SK-N-MC (cell line): Measurements from ENCODE around the gene PODXL2.

Experiments
- EZH2 ChIP-seq: fragments of 200-600 bp; sonication (generic); IDR thresholded peaks from one replicate; pipeline ENCODE4 v1.6.1; 2017; ENCODE audit warnings: antibody characterized with exemption
- FOXP2 ChIP-seq: optimal IDR thresholded peaks from 2 replicates; pipeline ENCODE3; 2011; ENCODE audit warnings: mild to moderate bottlenecking, moderate library complexity; ENCODE audit not compliant: insufficient read depth; ENCODE audit errors: extremely low read length, control extremely low read depth
- POLR2AphosphoS5 ChIP-seq: IDR thresholded peaks from 2 replicates; pipeline ENCODE4 v1.6.1; 2012; ENCODE audit warnings: mild to moderate bottlenecking, low read depth, low read length, borderline replicate concordance

DNA sequence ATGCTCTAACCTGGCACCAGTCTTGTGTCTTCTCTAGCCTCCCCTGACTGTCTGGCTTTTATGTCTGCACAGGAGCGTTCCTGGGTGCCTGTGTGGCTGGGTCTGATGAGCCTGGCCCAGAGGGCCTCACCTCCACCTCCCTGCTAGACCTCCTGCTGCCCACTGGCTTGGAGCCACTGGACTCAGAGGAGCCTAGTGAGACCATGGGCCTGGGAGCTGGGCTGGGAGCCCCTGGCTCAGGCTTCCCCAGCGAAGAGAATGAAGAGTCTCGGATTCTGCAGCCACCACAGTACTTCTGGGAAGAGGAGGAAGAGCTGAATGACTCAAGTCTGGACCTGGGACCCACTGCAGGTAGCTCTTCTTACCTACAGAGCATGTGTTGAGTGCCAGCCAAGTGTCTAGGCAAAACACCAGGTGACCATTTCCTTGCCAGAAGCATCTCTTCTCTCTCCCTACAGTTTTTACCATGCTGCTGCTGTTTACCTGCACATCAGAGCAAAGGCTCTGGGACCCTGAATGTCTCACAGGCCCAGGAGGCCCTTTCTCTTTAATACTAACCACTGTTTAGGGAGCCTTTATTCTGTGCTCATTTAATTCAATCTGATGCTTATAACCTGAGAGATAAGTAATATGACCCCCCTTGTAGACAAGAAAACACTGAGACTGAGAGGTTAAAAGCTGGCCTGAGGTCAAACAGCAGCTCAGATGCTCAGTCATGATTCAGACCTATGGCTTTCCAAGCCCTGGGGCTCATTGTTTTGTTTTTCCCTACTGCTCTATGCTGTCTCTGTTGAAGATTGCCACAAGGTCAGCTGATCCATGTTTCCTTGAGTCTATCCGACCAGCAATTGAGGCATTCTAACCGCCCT, 10.4 kb downstream of the PODXL2 start:
- TF ChIP-seq POLR2AphosphoS5 (no peak), EZH2 (no peak), FOXP2 (no peak)
